Measurements from ENCODE around the gene FLII. TPM values are rescaled to one million over a fixed set of nuclear protein-coding genes. Genes with fewer than 3 reads are reported as not detected.

Gene FLII
- total RNA-seq, 1 experiment from 2014 or later: 430 TPM

GRCh38 chr17:18203308-18203707, 55.2 kb downstream of the FLII start:
- ChIA-PET POLR2A (ENCODE audit: unreplicated experiment) (interaction anchor here (0.5 kb wide), 1 partner anchor 231 kb away, joined by 9 read pairs; the partner anchor contains the start of genes DRC3 and TOM1L2), CTCF (interaction anchor here (0.6 kb wide), 1 partner anchor 562 kb away, joined by 7 read pairs; no protein-coding TSS in a partner anchor)
- peak; percentile 63 to 67 for DNase-seq
- peaks cover 43% of the 10 kb centered on the region for H3K79me2 ChIP-seq (ENCODE audit: low read depth)
- H3K4me1 ChIP-seq (replicated peaks; ENCODE audit: insufficient read depth): peaks cover 16% of the 10 kb centered on the region
- peaks cover 20% of the 10 kb centered on the region for H3F3A ChIP-seq (ENCODE audit: insufficient read depth, low read depth)
- H3K4me3 ChIP-seq: no peak overlapping the region
- intact Hi-C loops (cut with micrococcal nuclease; ENCODE audit: unreplicated experiment): no loop called here
- no TSS peak for BruUV-seq (replicated peaks)
- H3K27ac ChIP-seq: 0 out of 2 replicates have a peak overlapping the region, but pooled peaks have one; percentile 43
- peaks cover 66% of the 10 kb centered on the region for H4K20me1 ChIP-seq (ENCODE audit: insufficient read depth)
- TF ChIP-seq, protein P1, sequence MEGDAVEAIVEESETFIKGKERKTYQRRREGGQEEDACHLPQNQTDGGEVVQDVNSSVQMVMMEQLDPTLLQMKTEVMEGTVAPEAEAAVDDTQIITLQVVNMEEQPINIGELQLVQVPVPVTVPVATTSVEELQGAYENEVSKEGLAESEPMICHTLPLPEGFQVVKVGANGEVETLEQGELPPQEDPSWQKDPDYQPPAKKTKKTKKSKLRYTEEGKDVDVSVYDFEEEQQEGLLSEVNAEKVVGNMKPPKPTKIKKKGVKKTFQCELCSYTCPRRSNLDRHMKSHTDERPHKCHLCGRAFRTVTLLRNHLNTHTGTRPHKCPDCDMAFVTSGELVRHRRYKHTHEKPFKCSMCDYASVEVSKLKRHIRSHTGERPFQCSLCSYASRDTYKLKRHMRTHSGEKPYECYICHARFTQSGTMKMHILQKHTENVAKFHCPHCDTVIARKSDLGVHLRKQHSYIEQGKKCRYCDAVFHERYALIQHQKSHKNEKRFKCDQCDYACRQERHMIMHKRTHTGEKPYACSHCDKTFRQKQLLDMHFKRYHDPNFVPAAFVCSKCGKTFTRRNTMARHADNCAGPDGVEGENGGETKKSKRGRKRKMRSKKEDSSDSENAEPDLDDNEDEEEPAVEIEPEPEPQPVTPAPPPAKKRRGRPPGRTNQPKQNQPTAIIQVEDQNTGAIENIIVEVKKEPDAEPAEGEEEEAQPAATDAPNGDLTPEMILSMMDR (conservative IDR thresholded peaks at IDR 0.05): no peak
- TF ChIP-seq EZH2 (IDR thresholded peaks at IDR 0.05; ENCODE audit: low read depth): no peak
- no peaks in the 10 kb centered on the region for H3K27me3 ChIP-seq (ENCODE audit: insufficient read depth, low read depth)
- H3K9me2 ChIP-seq (ENCODE audit: insufficient read depth): no peaks in the 10 kb centered on the region
- H3K9me3 ChIP-seq (ENCODE audit: insufficient read depth, low read depth): no peaks in the 10 kb centered on the region
- peaks cover 16% of the 10 kb centered on the region for H3K36me3 ChIP-seq (ENCODE audit: low read depth)
- H3K4me2 ChIP-seq: peak overlapping the region; percentile 2; the same call in 1 of the 2 replicates
- no peak overlapping the region for H2AFZ ChIP-seq

GRCh38 chr17:18201108-18201507, 57.4 kb downstream of the FLII start:
- Histone ChIP-seq H3K36me3 (ENCODE audit: low read depth) (peaks cover 13% of the 10 kb centered on the region), H3K9me2 (ENCODE audit: insufficient read depth) (no peaks in the 10 kb centered on the region), H3K79me2 (ENCODE audit: low read depth) (peaks cover 51% of the 10 kb centered on the region), H2AFZ (no peak overlapping the region), H3K4me2 (no peak overlapping the region), H3K4me3 (no peak overlapping the region), H3K9me3 (ENCODE audit: insufficient read depth, low read depth) (no peaks in the 10 kb centered on the region), H3K27me3 (ENCODE audit: insufficient read depth, low read depth) (no peaks in the 10 kb centered on the region), H3K4me1 (replicated peaks; ENCODE audit: insufficient read depth) (peaks cover 16% of the 10 kb centered on the region), H4K20me1 (ENCODE audit: insufficient read depth) (peaks cover 67% of the 10 kb centered on the region), H3K27ac (no peak overlapping the region), H3F3A (ENCODE audit: insufficient read depth, low read depth) (peaks cover 12% of the 10 kb centered on the region)
- TF ChIP-seq EZH2 (IDR thresholded peaks at IDR 0.05; ENCODE audit: low read depth): no peak
- CTCF ChIA-PET: no interaction called here
- intact Hi-C loops (cut with micrococcal nuclease; ENCODE audit: unreplicated experiment): no loop called here
- DNase-seq: no peak
- BruUV-seq (replicated peaks): no TSS peak
- POLR2A ChIA-PET (ENCODE audit: unreplicated experiment): no interaction called here

GRCh38 chr17:18198530-18198929, 60.0 kb downstream of the FLII start:
- no peak for TF ChIP-seq EZH2 (IDR thresholded peaks at IDR 0.05; ENCODE audit: low read depth)
- TF ChIP-seq, protein P1 (conservative IDR thresholded peaks at IDR 0.05): no peak
- peaks cover 53% of the 10 kb centered on the region for H4K20me1 ChIP-seq (ENCODE audit: insufficient read depth)
- H3F3A ChIP-seq (ENCODE audit: insufficient read depth, low read depth): peaks cover 12% of the 10 kb centered on the region
- no peak overlapping the region for H3K4me2 ChIP-seq
- no peaks in the 10 kb centered on the region for H3K9me2 ChIP-seq (ENCODE audit: insufficient read depth)
- no peak overlapping the region for H3K27ac ChIP-seq
- H3K9me3 ChIP-seq (ENCODE audit: insufficient read depth, low read depth): no peaks in the 10 kb centered on the region
- H3K4me1 ChIP-seq (replicated peaks; ENCODE audit: insufficient read depth): peaks cover 15% of the 10 kb centered on the region
- no peak for DNase-seq
- intact Hi-C loops (cut with micrococcal nuclease; ENCODE audit: unreplicated experiment): no loop called here
- no peaks in the 10 kb centered on the region for H3K27me3 ChIP-seq (ENCODE audit: insufficient read depth, low read depth)
- no TSS peak for BruUV-seq (replicated peaks)
- H3K79me2 ChIP-seq (ENCODE audit: low read depth): peaks cover 49% of the 10 kb centered on the region
- no peak overlapping the region for H3K4me3 ChIP-seq
- peaks cover 5% of the 10 kb centered on the region; the same call in 1 of the 2 replicates for H3K36me3 ChIP-seq (ENCODE audit: low read depth)
- H2AFZ ChIP-seq: no peak overlapping the region
- CTCF ChIA-PET: no interaction called here
- POLR2A ChIA-PET (ENCODE audit: unreplicated experiment): no interaction called here
